NCI-H1092 treated with DMSO at 0.1 percent for 48 hours (cell line): ENCODE results near the gene ANKRD27.
A peak's percentile ranks its signal among the peaks of the same experiment; 100 is the strongest.
"Not testable (repeated sequence)": the region's sequence is repeated elsewhere in the genome, so short reads cannot be mapped to it uniquely, and the experiment has no call there.

Experiments
- DNase-seq: peaks from one replicate; lab custom pipeline; 2025; lab: John Stamatoyannopoulos, UW

ANKRD27 gene

GRCh38 chr19:32688311-32688710 lies 13.3 kb upstream of the ANKRD27 start:
- no peak for DNase-seq

GRCh38 chr19:32687681-32688080 lies 12.7 kb upstream of the ANKRD27 start:
- no peak for DNase-seq

GRCh38 chr19:32686847-32687475 lies 12.0 kb upstream of the ANKRD27 start:
- no peak for DNase-seq

GRCh38 chr19:32682317-32682716 lies 7.3 kb upstream of the ANKRD27 start:
- no peak for DNase-seq

- no peak for DNase-seq
Observed at GRCh38 chr19:32680986-32681385, 6.0 kb upstream of the ANKRD27 start.

GRCh38 chr19:32677657-32678056 lies 2.7 kb upstream of the ANKRD27 start:
- DNase-seq, result no peak

GRCh38 chr19:32676895-32677359 lies 1.9 kb upstream of the ANKRD27 start:
- no peak for DNase-seq

GRCh38 chr19:32676186-32676894 lies 1.4 kb upstream of the ANKRD27 start:
- peak; percentile 5 for DNase-seq

GRCh38 chr19:32675720-32676185 lies 773 bp upstream of the ANKRD27 start, which contains the start of gene RGS9BP:
Gene RGS9BP (plus strand): TSS chr19:32675848. CDS start chr19:32676264, 416 bp downstream.
- peak; percentile 5 for DNase-seq

GRCh38 chr19:32674153-32674930 lies 638 bp downstream of the ANKRD27 start:
- DNase-seq, result no peak

GRCh38 chr19:32673573-32673972 lies 1.4 kb downstream of the ANKRD27 start:
- no peak for DNase-seq

- DNase-seq, result no peak
Observed at GRCh38 chr19:32672841-32673240, 2.1 kb downstream of the ANKRD27 start.

- no peak for DNase-seq
Observed at GRCh38 chr19:32671883-32672593, 2.9 kb downstream of the ANKRD27 start.

GRCh38 chr19:32669310-32669709 lies 5.7 kb downstream of the ANKRD27 start:
- DNase-seq, result no peak

GRCh38 chr19:32666084-32666483 lies 8.9 kb downstream of the ANKRD27 start:
- DNase-seq, result no peak

- DNase-seq, result no peak
Observed at GRCh38 chr19:32662186-32662585, 12.8 kb downstream of the ANKRD27 start.

- no peak for DNase-seq
Observed at GRCh38 chr19:32661318-32661717, 13.7 kb downstream of the ANKRD27 start.

- no peak for DNase-seq
Observed at GRCh38 chr19:32658527-32658926, 16.5 kb downstream of the ANKRD27 start.

- no peak for DNase-seq
Observed at GRCh38 chr19:32658075-32658474, 16.9 kb downstream of the ANKRD27 start.

- not testable (repeated sequence) for DNase-seq
Observed at GRCh38 chr19:32656379-32656778, 18.6 kb downstream of the ANKRD27 start.

GRCh38 chr19:32653599-32653915 lies 21.4 kb downstream of the ANKRD27 start:
- no peak for DNase-seq
